DOHH2 (cell line): ENCODE measurements around the gene CYP4A22.

Experiments used
- EZH2phosphoT487 ChIP-seq: fragments of 200-600 bp; sonication (generic); IDR thresholded peaks from 2 replicates; pipeline ENCODE4 v1.6.1; 2017; ENCODE audit warnings: borderline replicate concordance, mild to moderate bottlenecking, antibody characterized with exemption, low read length, moderate library complexity, mixed read lengths
- TF ChIP-seq, protein P1 (sequence below): fragments of 200-600 bp; sonication (generic); IDR thresholded peaks from one replicate; pipeline ENCODE4 v1.5.1; 2014; ENCODE audit warnings: antibody characterized with exemption, mild to moderate bottlenecking, low read depth, low read length; ENCODE audit not compliant: poor library complexity, severe bottlenecking

DNA sequence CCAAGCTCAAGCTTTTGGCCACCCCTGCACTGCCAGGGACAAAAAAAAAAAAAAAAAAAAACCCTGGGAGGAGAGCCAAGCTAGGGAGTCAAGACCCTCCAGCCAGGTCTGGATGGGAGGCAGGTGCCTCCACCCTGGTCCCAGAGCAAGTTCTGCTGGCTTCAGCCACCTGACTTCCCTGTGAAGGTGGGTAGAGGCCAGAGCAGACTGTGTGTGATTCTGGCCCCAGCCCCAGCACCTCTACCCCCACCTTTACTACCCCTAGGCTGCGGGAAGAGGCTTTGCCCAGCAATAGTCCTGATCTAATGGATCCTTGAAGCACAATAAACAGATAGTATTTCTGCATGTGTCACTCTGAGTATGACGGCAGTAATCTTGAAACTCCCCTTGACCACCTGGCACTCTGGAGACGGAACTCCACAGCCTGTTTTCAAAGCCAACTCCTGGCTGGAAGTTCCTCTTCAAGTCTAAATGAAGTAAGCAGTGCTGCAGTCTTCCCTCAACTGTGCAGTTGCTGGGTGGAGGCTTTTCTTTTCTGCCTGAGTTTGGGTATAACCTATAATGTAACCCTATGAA lies 42.8 kb downstream of the CYP4A22 start:
- TF ChIP-seq, protein P1, sequence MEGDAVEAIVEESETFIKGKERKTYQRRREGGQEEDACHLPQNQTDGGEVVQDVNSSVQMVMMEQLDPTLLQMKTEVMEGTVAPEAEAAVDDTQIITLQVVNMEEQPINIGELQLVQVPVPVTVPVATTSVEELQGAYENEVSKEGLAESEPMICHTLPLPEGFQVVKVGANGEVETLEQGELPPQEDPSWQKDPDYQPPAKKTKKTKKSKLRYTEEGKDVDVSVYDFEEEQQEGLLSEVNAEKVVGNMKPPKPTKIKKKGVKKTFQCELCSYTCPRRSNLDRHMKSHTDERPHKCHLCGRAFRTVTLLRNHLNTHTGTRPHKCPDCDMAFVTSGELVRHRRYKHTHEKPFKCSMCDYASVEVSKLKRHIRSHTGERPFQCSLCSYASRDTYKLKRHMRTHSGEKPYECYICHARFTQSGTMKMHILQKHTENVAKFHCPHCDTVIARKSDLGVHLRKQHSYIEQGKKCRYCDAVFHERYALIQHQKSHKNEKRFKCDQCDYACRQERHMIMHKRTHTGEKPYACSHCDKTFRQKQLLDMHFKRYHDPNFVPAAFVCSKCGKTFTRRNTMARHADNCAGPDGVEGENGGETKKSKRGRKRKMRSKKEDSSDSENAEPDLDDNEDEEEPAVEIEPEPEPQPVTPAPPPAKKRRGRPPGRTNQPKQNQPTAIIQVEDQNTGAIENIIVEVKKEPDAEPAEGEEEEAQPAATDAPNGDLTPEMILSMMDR, result no peak
- TF ChIP-seq EZH2phosphoT487, result no peak
